Measurements from ENCODE around the gene PRR20G. TPM values are rescaled to one million over a fixed set of nuclear protein-coding genes. Genes with fewer than 3 reads are reported as not detected.

PRR20G gene
- total and polyA plus RNA-seq, 2 donors (not counting 1 experiment from before 2014, with no cell fraction given), result not detected

DNA sequence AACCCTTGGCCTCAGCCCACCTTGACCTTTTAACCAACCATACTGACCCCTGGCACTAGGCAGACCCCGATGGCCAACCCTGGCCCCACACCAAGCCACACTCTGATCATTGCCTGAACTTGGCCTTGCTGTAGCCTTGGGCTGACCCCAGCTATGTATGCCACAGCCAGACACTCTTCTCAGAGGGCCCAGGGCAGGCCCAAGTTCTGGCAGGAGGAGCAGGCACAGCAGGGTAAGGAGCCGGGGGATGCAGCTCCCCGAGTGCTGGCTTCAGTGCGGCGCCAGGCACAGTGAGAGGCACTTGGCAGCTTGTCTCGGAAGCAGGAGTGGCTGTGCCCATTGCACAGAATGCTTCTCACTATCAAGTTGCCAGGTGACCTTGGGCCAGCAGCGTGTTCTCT lies 22.3 kb downstream of the PRR20G start:
- H3K4me1 ChIP-seq (ENCODE audit: control insufficient read depth in 2 of 2, insufficient read depth in 2 of 2, low read length in 2 of 2), result no peaks in the 10 kb centered on the region
- no peaks in the 10 kb centered on the region for H3K36me3 ChIP-seq (replicated peaks in 1 of 2; ENCODE audit: control extremely low read depth in 1 of 2, control insufficient read depth in 1 of 2, extremely low read depth in 1 of 2, insufficient read depth in 2 of 2, low read length in 1 of 2)
- no peak for TF ChIP-seq EZH2 (IDR thresholded peaks at IDR 0.05; ENCODE audit: borderline replicate concordance, insufficient read depth, low read depth, low read length, poor library complexity, severe bottlenecking)
- TF ChIP-seq, protein P1, sequence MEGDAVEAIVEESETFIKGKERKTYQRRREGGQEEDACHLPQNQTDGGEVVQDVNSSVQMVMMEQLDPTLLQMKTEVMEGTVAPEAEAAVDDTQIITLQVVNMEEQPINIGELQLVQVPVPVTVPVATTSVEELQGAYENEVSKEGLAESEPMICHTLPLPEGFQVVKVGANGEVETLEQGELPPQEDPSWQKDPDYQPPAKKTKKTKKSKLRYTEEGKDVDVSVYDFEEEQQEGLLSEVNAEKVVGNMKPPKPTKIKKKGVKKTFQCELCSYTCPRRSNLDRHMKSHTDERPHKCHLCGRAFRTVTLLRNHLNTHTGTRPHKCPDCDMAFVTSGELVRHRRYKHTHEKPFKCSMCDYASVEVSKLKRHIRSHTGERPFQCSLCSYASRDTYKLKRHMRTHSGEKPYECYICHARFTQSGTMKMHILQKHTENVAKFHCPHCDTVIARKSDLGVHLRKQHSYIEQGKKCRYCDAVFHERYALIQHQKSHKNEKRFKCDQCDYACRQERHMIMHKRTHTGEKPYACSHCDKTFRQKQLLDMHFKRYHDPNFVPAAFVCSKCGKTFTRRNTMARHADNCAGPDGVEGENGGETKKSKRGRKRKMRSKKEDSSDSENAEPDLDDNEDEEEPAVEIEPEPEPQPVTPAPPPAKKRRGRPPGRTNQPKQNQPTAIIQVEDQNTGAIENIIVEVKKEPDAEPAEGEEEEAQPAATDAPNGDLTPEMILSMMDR (IDR thresholded peaks at IDR 0.05), result no peak
- H3K4me2 ChIP-seq (replicated peaks; ENCODE audit: low read depth, low read length, poor library complexity, severe bottlenecking), result no peak overlapping the region
- H3K27me3 ChIP-seq (replicated peaks in 1 of 4; ENCODE audit: control extremely low read depth in 1 of 4, control insufficient read depth in 3 of 4, insufficient read depth in 4 of 4, low read length in 3 of 4), result no peaks in the 10 kb centered on the region
- ChIA-PET POLR2A (no interaction called here), CTCF (no interaction called here)
- Mint-ChIP-seq H3K27ac (no peak overlapping the region), H3K27me3 (peaks cover 9% of the 10 kb centered on the region), H3K9me3 (ENCODE audit: insufficient read depth) (no peaks in the 10 kb centered on the region), H3K4me3 (no peak overlapping the region), H3K4me1 (no peaks in the 10 kb centered on the region)
- no peak overlapping the region for H3K27ac ChIP-seq (ENCODE audit: low read length in 2 of 2)
- no peak overlapping the region for H2AFZ ChIP-seq (ENCODE audit: insufficient read depth, low read depth, low read length, poor library complexity, severe bottlenecking)
- no peaks in the 10 kb centered on the region for H4K20me1 ChIP-seq (ENCODE audit: control insufficient read depth, insufficient read depth, low read length, poor library complexity, severe bottlenecking)
- H3K4me3 ChIP-seq (ENCODE audit: control extremely low read depth in 1 of 5, extremely low read depth in 1 of 5, insufficient read depth in 1 of 5, low read depth in 2 of 5, low read length in 4 of 5), result no peak overlapping the region
- no peak overlapping the region for H3K9ac ChIP-seq (ENCODE audit: low read length)
- DNase-seq (no peak), ATAC-seq (ENCODE audit: low read depth) (no peak)
- no peaks in the 10 kb centered on the region for H3K79me2 ChIP-seq (ENCODE audit: control insufficient read depth, insufficient read depth, low read length)
- peaks cover 2 to 18% (median 5%) of the 10 kb centered on the region in 3 donors for H3K9me3 ChIP-seq (ENCODE audit: control extremely low read depth in 1 of 3, control insufficient read depth in 2 of 3, insufficient read depth in 1 of 3, low read length in 2 of 3)
- WGBS (ENCODE audit: insufficient coverage), result 93% methylated on average over 6 of the region's 7 CpGs
- intact Hi-C loops (cut with micrococcal nuclease), result no loop called here

DNA sequence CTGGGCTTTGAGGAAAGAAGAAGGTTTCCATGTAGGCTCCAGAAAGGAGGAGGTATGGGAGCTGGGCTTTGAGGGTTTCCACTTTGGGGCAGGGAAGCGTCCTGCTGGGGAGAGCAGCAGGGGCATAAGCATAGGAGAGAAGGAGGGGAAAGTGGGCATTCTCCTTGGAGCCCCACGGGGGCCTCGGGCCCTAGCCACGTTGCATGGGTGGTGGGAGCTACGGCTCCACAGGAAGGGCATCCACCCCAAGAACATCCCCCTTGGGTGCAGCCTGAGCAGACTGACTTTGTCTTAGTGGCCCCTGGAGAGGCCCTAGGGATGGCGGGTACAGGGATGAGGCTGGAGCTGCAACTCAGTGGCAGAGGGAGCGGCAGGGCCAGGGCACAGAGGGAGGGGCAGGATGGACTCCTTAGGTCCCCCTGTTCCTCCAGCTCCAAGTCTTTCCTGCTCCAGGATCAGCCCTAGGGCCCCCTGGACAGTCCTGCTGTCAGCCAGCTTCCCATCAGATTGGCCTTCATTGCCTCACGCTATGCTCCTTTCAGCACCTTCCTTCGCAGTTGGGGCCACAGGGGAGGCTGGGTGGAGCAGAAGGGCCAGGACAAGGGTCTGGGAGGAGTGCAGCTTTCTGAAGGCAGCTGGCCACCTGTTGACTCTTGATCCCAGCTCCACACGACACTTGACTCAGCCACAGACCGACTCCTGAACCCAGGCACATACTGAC lies 22.9 kb downstream of the PRR20G start:
- H3K9me3 ChIP-seq (ENCODE audit: control extremely low read depth in 1 of 3, control insufficient read depth in 2 of 3, insufficient read depth in 1 of 3, low read length in 2 of 3), result peaks cover 2 to 17% (median 5%) of the 10 kb centered on the region in 3 donors
- H3K79me2 ChIP-seq (ENCODE audit: control insufficient read depth, insufficient read depth, low read length), result no peaks in the 10 kb centered on the region
- no peak overlapping the region for H2AFZ ChIP-seq (ENCODE audit: insufficient read depth, low read depth, low read length, poor library complexity, severe bottlenecking)
- H3K9ac ChIP-seq (ENCODE audit: low read length), result no peak overlapping the region
- H3K4me1 ChIP-seq (ENCODE audit: control insufficient read depth in 2 of 2, insufficient read depth in 2 of 2, low read length in 2 of 2), result no peaks in the 10 kb centered on the region
- ChIA-PET POLR2A (no interaction called here), CTCF (no interaction called here)
- no peaks in the 10 kb centered on the region for H3K36me3 ChIP-seq (replicated peaks in 1 of 2; ENCODE audit: control extremely low read depth in 1 of 2, control insufficient read depth in 1 of 2, extremely low read depth in 1 of 2, insufficient read depth in 2 of 2, low read length in 1 of 2)
- no peaks in the 10 kb centered on the region for H3K27me3 ChIP-seq (replicated peaks in 1 of 4; ENCODE audit: control extremely low read depth in 1 of 4, control insufficient read depth in 3 of 4, insufficient read depth in 4 of 4, low read length in 3 of 4)
- ATAC-seq (ENCODE audit: low read depth) (no peak), DNase-seq (no peak)
- no peak overlapping the region for H3K4me2 ChIP-seq (replicated peaks; ENCODE audit: low read depth, low read length, poor library complexity, severe bottlenecking)
- H3K4me3 ChIP-seq (ENCODE audit: control extremely low read depth in 1 of 5, extremely low read depth in 1 of 5, insufficient read depth in 1 of 5, low read depth in 2 of 5, low read length in 4 of 5), result no peak overlapping the region
- H4K20me1 ChIP-seq (ENCODE audit: control insufficient read depth, insufficient read depth, low read length, poor library complexity, severe bottlenecking), result no peaks in the 10 kb centered on the region
- Mint-ChIP-seq H3K9me3 (ENCODE audit: insufficient read depth) (no peaks in the 10 kb centered on the region), H3K4me1 (no peaks in the 10 kb centered on the region), H3K27me3 (peaks cover 9% of the 10 kb centered on the region), H3K4me3 (no peak overlapping the region), H3K27ac (no peak overlapping the region)
- 79% methylated on average over 8 of the region's 11 CpGs for WGBS (ENCODE audit: insufficient coverage)
- TF ChIP-seq, protein P1 (IDR thresholded peaks at IDR 0.05), result no peak
- no peak for TF ChIP-seq EZH2 (IDR thresholded peaks at IDR 0.05; ENCODE audit: borderline replicate concordance, insufficient read depth, low read depth, low read length, poor library complexity, severe bottlenecking)
- no peak overlapping the region for H3K27ac ChIP-seq (ENCODE audit: low read length in 2 of 2)
- intact Hi-C loops (cut with micrococcal nuclease), result no loop called here

Data from B cell (primary cell).